Neural progenitor cell (in vitro differentiated cells): ENCODE measurements around the gene IFFO2.

ENCODE experiments used
- EZH2phosphoT487 ChIP-seq: fragments of 200-600 bp; sonication (generic); IDR thresholded peaks from 2 replicates; pipeline ENCODE4 v1.6.1; 2017; ENCODE audit warnings: antibody characterized with exemption
- TF ChIP-seq, protein P1 (sequence below): fragments of 200-600 bp; sonication (generic); IDR thresholded peaks from 2 replicates; pipeline ENCODE4 v1.5.1; 2017; ENCODE audit warnings: antibody characterized with exemption, mild to moderate bottlenecking

DNA sequence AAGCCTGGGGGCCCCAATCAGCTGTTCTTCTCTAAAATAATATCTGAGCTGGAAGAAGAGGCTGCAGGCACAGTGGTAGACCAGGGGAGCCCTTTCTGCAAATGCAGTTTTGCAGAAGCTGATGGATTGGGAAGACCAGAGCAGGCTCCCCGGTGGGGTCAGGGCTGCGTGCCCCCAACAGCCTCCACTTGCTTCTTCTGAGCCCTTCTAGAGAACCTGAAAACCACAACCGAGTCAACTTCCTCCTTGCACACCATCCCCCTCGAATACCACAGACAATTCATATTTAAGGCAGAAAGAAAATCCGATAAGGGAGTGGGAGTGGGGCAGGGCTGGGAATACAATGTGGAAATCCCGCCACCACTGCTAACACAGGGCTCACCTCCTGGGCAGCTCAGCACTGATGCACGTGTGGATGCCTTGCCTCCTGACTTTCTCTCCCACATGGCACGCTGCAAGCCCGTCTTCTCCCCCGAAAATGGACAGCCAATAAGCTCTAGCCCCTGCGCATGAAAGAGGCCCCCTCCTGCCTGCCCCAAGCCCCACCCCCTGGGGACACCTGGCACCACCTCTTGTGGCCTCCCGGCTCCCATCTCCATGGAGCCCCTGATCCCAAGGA, 28.7 kb downstream of the IFFO2 start:
- TF ChIP-seq, protein P1, sequence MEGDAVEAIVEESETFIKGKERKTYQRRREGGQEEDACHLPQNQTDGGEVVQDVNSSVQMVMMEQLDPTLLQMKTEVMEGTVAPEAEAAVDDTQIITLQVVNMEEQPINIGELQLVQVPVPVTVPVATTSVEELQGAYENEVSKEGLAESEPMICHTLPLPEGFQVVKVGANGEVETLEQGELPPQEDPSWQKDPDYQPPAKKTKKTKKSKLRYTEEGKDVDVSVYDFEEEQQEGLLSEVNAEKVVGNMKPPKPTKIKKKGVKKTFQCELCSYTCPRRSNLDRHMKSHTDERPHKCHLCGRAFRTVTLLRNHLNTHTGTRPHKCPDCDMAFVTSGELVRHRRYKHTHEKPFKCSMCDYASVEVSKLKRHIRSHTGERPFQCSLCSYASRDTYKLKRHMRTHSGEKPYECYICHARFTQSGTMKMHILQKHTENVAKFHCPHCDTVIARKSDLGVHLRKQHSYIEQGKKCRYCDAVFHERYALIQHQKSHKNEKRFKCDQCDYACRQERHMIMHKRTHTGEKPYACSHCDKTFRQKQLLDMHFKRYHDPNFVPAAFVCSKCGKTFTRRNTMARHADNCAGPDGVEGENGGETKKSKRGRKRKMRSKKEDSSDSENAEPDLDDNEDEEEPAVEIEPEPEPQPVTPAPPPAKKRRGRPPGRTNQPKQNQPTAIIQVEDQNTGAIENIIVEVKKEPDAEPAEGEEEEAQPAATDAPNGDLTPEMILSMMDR, result no peak
- no peak for TF ChIP-seq EZH2phosphoT487
